Transverse colon (tissue), 4 donors: ENCODE measurements around the gene IRX6.

Experiments
- CTCF ChIP-seq, 5 experiments: fragments of 200-600 bp in 3 of 5; fragments of 450-650 bp in 2 of 5; sonication (generic) in 3 of 5; IDR thresholded peaks; 1 replicate in 2 of 5; 2 replicates in 3 of 5; pipeline ENCODE4 v1.5.1; 2016 to 2017; ENCODE audit warnings: antibody characterized with exemption in 5 of 5, inconsistent platforms in 3 of 5, mild to moderate bottlenecking in 2 of 5, moderate library complexity in 1 of 5
- EP300 ChIP-seq: sonication (generic); formaldehyde crosslinking; IDR thresholded peaks from one replicate; pipeline ENCODE4 v1.6.1; 2017; ENCODE audit warnings: antibody characterized with exemption, low read depth
- POLR2A ChIP-seq: fragments of 450-650 bp; IDR thresholded peaks from one replicate; pipeline ENCODE4 v1.6.1; 2016; ENCODE audit warnings: antibody characterized with exemption, mild to moderate bottlenecking, moderate library complexity
- POLR2AphosphoS5 ChIP-seq, 3 donors: sonication (generic); formaldehyde crosslinking; IDR thresholded peaks; one replicate each; pipeline ENCODE4 v1.6.1; 2016; ENCODE audit warnings: antibody characterized with exemption in 3 of 3

GRCh38 chr16:55297910-55298479, 26.0 kb upstream of the IRX6 start:
- TF ChIP-seq CTCF (IDR thresholded peaks at IDR 0.05) (no peak), POLR2AphosphoS5 (IDR thresholded peaks at IDR 0.05) (no peak), POLR2A (no peak), EP300 (no peak)
